ENCODE data around the gene TEAD4. TPM values are rescaled to one million over a fixed set of nuclear protein-coding genes. Genes with fewer than 3 reads are reported as not detected.

Gene TEAD4
- total and polyA plus RNA-seq, 2 experiments from 2014 or later = 68.1 to 145 TPM

DNA sequence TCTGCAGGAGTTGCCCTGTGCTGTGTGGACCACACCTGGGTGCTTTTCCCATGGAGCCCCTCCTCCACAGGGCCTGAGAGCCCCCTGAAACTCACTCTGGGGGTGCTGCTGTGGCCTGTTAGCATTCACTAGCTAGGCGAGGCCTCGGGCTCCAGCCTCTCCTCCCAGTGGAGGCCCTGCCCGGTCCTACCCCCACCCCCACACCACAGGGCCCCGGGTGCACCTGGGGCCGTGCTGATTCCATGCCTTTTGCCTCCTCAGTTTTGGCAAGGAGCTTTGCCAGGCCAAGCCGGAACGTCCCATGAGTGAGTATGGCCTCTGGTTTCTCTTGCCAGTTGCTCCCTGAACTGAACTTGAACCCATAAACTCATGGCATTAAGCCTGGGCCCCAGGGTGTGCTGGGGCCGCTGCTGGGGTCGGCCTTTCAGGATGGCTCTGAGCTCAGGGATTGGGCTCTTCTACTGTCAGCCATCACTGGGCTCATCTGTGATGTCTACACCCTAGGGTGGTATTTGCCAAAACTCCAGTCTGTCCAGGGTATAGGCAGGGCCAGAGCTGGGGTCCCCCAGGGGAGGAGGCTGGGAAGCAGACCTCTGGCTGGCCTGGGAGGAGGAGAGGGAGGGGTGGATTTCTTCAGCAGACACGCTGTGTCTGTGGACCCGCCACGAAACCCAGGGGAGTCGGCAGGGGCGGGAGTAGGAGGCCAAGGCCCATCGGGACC, 59.2 kb downstream of the TEAD4 start (continued):
- no peak for TF ChIP-seq JUNB (IDR thresholded peaks at IDR 0.05; ENCODE audit: unreplicated experiment)

DNA sequence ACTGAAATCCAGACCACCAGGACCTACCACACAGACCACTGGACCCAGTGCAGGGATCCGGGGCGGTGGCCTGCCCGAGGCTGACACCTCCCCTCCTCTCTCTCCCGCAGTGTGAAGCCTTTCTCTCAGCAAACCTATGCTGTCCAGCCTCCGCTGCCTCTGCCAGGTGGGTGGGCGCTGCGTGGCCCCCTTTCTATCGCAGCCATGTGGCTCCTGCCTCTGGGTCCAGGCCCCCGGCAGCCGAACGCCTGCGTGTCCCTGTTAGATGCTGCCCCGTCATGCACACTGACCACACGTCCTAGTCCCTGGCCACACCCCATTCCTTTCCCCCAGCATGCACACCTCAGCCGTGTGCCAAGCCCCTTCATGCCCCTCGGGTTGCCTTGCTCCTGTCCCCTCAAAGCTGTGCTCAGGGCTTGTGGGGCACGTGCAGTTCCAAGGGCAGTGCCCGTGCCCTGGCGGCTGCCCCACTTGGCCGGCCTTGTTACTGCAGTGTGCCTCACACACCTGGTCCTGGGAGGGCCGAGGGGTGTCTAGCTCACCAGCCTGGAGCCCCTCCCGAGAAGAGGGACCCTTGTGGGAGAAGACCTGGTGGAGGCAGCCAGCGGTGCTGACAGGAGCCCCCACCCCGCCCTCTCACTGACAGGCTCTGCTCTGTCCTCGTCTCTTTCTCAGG, 59.9 kb downstream of the TEAD4 start:
- H3K27ac Mint-ChIP-seq = no peak overlapping the region
- TF ChIP-seq, protein P1, sequence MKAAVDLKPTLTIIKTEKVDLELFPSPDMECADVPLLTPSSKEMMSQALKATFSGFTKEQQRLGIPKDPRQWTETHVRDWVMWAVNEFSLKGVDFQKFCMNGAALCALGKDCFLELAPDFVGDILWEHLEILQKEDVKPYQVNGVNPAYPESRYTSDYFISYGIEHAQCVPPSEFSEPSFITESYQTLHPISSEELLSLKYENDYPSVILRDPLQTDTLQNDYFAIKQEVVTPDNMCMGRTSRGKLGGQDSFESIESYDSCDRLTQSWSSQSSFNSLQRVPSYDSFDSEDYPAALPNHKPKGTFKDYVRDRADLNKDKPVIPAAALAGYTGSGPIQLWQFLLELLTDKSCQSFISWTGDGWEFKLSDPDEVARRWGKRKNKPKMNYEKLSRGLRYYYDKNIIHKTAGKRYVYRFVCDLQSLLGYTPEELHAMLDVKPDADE (IDR thresholded peaks at IDR 0.05) = no peak
- TF ChIP-seq STAT1 (IDR thresholded peaks at IDR 0.05; ENCODE audit: unreplicated experiment) (no peak), ZNF331 (CRISPR knock-in tag; IDR thresholded peaks at IDR 0.05; ENCODE audit: low read depth) (no peak)
- peaks cover 1% of the 10 kb centered on the region for H4K20me1 ChIP-seq (replicated peaks; ENCODE audit: insufficient read depth)
- ATAC-seq = no peak
- H3K36me3 ChIP-seq (ENCODE audit: insufficient read depth) = peaks cover 18% of the 10 kb centered on the region
- H3K36me3 Mint-ChIP-seq (ENCODE audit: low read depth) = peaks cover 74% of the 10 kb centered on the region
- no peak overlapping the region for H3K4me3 ChIP-seq
- no peak overlapping the region for H2AFZ ChIP-seq
- no peak overlapping the region for H3K4me2 ChIP-seq
- H3K27me3 Mint-ChIP-seq (ENCODE audit: insufficient read depth, low read depth, poor library complexity) = peaks cover 10% of the 10 kb centered on the region
- H3K4me1 ChIP-seq (ENCODE audit: insufficient read depth) = no peaks in the 10 kb centered on the region
- H3K27ac ChIP-seq (ENCODE audit: low read depth) = no peak overlapping the region
- H3K4me3 Mint-ChIP-seq = no peak overlapping the region
- no peaks in the 10 kb centered on the region; the same call in 2 of the 3 replicates for H3K9me3 Mint-ChIP-seq
- H3F3A ChIP-seq (replicated peaks; ENCODE audit: low read depth) = peaks cover 12% of the 10 kb centered on the region; the same call in 1 of the 2 replicates
- H3K79me2 ChIP-seq (replicated peaks; ENCODE audit: insufficient read depth) = no peaks in the 10 kb centered on the region
- H3K4me1 Mint-ChIP-seq = peaks cover 5% of the 10 kb centered on the region; the same call in 2 of the 3 replicates
- no peaks in the 10 kb centered on the region for H3K27me3 ChIP-seq (ENCODE audit: insufficient read depth)
- DNase-seq (ENCODE audit: low spot score) = no peak
- no peaks in the 10 kb centered on the region for H3K9me2 ChIP-seq (ENCODE audit: insufficient read depth)

DNA sequence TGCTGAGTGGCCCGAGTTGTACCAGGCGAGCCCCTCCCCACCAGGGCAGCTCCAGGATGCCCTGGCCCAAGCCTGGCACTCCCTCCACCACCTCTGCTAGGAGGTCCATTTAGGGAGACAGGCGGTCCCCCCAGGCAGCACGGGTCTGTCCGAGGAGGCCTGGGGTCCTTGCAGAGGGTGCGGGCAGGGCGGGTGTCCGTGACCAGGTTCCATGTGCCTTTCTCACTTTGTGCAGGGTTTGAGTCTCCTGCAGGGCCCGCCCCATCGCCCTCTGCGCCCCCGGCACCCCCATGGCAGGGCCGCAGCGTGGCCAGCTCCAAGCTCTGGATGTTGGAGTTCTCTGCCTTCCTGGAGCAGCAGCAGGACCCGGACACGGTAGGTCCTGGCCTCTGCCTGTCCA, 61.2 kb downstream of the TEAD4 start:
- ATAC-seq (no peak), DNase-seq (ENCODE audit: low spot score) (no peak)
- H3K27me3 ChIP-seq (ENCODE audit: insufficient read depth) = no peaks in the 10 kb centered on the region
- H3K4me3 ChIP-seq = no peak overlapping the region
- H3K9me3 Mint-ChIP-seq = no peaks in the 10 kb centered on the region; the same call in 2 of the 3 replicates
- no peak for TF ChIP-seq NANOG (IDR thresholded peaks at IDR 0.05; ENCODE audit: borderline replicate concordance)
- TF ChIP-seq, protein P1 (IDR thresholded peaks at IDR 0.05) = no peak
- TF ChIP-seq EZH2 (IDR thresholded peaks at IDR 0.05; ENCODE audit: low read depth, unreplicated experiment) = no peak
- TF ChIP-seq EZH2phosphoT487 (IDR thresholded peaks at IDR 0.05; ENCODE audit: unreplicated experiment) = no peak
- TF ChIP-seq, protein P2, sequence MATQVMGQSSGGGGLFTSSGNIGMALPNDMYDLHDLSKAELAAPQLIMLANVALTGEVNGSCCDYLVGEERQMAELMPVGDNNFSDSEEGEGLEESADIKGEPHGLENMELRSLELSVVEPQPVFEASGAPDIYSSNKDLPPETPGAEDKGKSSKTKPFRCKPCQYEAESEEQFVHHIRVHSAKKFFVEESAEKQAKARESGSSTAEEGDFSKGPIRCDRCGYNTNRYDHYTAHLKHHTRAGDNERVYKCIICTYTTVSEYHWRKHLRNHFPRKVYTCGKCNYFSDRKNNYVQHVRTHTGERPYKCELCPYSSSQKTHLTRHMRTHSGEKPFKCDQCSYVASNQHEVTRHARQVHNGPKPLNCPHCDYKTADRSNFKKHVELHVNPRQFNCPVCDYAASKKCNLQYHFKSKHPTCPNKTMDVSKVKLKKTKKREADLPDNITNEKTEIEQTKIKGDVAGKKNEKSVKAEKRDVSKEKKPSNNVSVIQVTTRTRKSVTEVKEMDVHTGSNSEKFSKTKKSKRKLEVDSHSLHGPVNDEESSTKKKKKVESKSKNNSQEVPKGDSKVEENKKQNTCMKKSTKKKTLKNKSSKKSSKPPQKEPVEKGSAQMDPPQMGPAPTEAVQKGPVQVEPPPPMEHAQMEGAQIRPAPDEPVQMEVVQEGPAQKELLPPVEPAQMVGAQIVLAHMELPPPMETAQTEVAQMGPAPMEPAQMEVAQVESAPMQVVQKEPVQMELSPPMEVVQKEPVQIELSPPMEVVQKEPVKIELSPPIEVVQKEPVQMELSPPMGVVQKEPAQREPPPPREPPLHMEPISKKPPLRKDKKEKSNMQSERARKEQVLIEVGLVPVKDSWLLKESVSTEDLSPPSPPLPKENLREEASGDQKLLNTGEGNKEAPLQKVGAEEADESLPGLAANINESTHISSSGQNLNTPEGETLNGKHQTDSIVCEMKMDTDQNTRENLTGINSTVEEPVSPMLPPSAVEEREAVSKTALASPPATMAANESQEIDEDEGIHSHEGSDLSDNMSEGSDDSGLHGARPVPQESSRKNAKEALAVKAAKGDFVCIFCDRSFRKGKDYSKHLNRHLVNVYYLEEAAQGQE (IDR thresholded peaks at IDR 0.05; ENCODE audit: unreplicated experiment) = no peak
- H2AFZ ChIP-seq = no peak overlapping the region
- H4K20me1 ChIP-seq (replicated peaks; ENCODE audit: insufficient read depth) = no peaks in the 10 kb centered on the region; the same call in none of the 2 replicates
- peaks cover 22% of the 10 kb centered on the region for H3K36me3 ChIP-seq (ENCODE audit: insufficient read depth)
- no peak overlapping the region for H3K4me2 ChIP-seq
- H3K27ac Mint-ChIP-seq = no peak overlapping the region
- peaks cover 9% of the 10 kb centered on the region; the same call in 1 of the 2 replicates for H3F3A ChIP-seq (replicated peaks; ENCODE audit: low read depth)
- H3K9me2 ChIP-seq (ENCODE audit: insufficient read depth) = no peaks in the 10 kb centered on the region
- no peaks in the 10 kb centered on the region for H3K79me2 ChIP-seq (replicated peaks; ENCODE audit: insufficient read depth)
- no peak overlapping the region for H3K4me3 Mint-ChIP-seq
- peaks cover 75% of the 10 kb centered on the region for H3K36me3 Mint-ChIP-seq (ENCODE audit: low read depth)
- no peak overlapping the region for H3K27ac ChIP-seq (ENCODE audit: low read depth)
- peaks cover 5% of the 10 kb centered on the region; the same call in 2 of the 3 replicates for H3K4me1 Mint-ChIP-seq
- H3K27me3 Mint-ChIP-seq (ENCODE audit: insufficient read depth, low read depth, poor library complexity) = peaks cover 10% of the 10 kb centered on the region
- no peaks in the 10 kb centered on the region for H3K4me1 ChIP-seq (ENCODE audit: insufficient read depth)
